ENCODE results near the gene LMAN1L.

The LMAN1L gene

GRCh38 chr15:74823324-74823723 lies 10.7 kb downstream of the LMAN1L start:
- H3K79me2 ChIP-seq = no peaks in the 10 kb centered on the region
- peaks cover 13% of the 10 kb centered on the region for H3K4me1 ChIP-seq
- H3K27ac ChIP-seq = no peak overlapping the region
- H3K9me3 ChIP-seq (ENCODE audit: control insufficient read depth, low read length) = no peaks in the 10 kb centered on the region
- H3K36me3 ChIP-seq (ENCODE audit: control insufficient read depth, insufficient read depth, low read length) = no peaks in the 10 kb centered on the region
- H2AFZ ChIP-seq = no peak overlapping the region
- no peak overlapping the region for H3K4me2 ChIP-seq (ENCODE audit: low read length)
- H3K4me3 ChIP-seq (ENCODE audit: low read depth, low read length) = no peak overlapping the region
- H3K27me3 ChIP-seq (ENCODE audit: control insufficient read depth, insufficient read depth, low read length) = no peaks in the 10 kb centered on the region
- TF ChIP-seq CTCF (IDR thresholded peaks at IDR 0.05) = no peak
- H3K9ac ChIP-seq = no peak overlapping the region

GRCh38 chr15:74824976-74825375 lies 12.3 kb downstream of the LMAN1L start:
- Histone ChIP-seq H3K79me2 (no peaks in the 10 kb centered on the region), H3K9ac (no peak overlapping the region), H3K4me3 (ENCODE audit: low read depth, low read length) (no peak overlapping the region), H3K9me3 (ENCODE audit: control insufficient read depth, low read length) (no peaks in the 10 kb centered on the region), H3K4me1 (peaks cover 6% of the 10 kb centered on the region), H3K27me3 (ENCODE audit: control insufficient read depth, insufficient read depth, low read length) (no peaks in the 10 kb centered on the region), H3K4me2 (ENCODE audit: low read length) (no peak overlapping the region), H3K27ac (no peak overlapping the region), H3K36me3 (ENCODE audit: control insufficient read depth, insufficient read depth, low read length) (no peaks in the 10 kb centered on the region), H2AFZ (no peak overlapping the region)
- no peak for TF ChIP-seq CTCF (IDR thresholded peaks at IDR 0.05)

- Histone ChIP-seq H2AFZ (peak overlapping the region; percentile 46), H3K36me3 (ENCODE audit: control insufficient read depth, insufficient read depth, low read length) (no peaks in the 10 kb centered on the region), H3K27me3 (ENCODE audit: control insufficient read depth, insufficient read depth, low read length) (no peaks in the 10 kb centered on the region), H3K9ac (no peak overlapping the region), H3K4me2 (ENCODE audit: low read length) (no peak overlapping the region), H3K4me3 (ENCODE audit: low read depth, low read length) (no peak overlapping the region), H3K9me3 (ENCODE audit: control insufficient read depth, low read length) (no peaks in the 10 kb centered on the region), H3K79me2 (no peaks in the 10 kb centered on the region), H3K4me1 (peaks cover 6% of the 10 kb centered on the region), H3K27ac (no peak overlapping the region)
- TF ChIP-seq CTCF (IDR thresholded peaks at IDR 0.05) = no peak
Observed at GRCh38 chr15:74825866-74826265, 13.2 kb downstream of the LMAN1L start.

GRCh38 chr15:74826364-74826819 lies 13.8 kb downstream of the LMAN1L start, which contains the start of gene CPLX3:
TSS of gene CPLX3 (plus strand) at chr15:74826627. CDS start at chr15:74826704, 77 bp downstream.
- no peak for TF ChIP-seq CTCF (IDR thresholded peaks at IDR 0.05)
- no peaks in the 10 kb centered on the region for H3K27me3 ChIP-seq (ENCODE audit: control insufficient read depth, insufficient read depth, low read length)

GRCh38 chr15:74826921-74827320 lies 14.3 kb downstream of the LMAN1L start:
- no peak overlapping the region for H2AFZ ChIP-seq
- no peaks in the 10 kb centered on the region for H3K36me3 ChIP-seq (ENCODE audit: control insufficient read depth, insufficient read depth, low read length)
- H3K9ac ChIP-seq = no peak overlapping the region
- no peaks in the 10 kb centered on the region for H3K27me3 ChIP-seq (ENCODE audit: control insufficient read depth, insufficient read depth, low read length)
- H3K79me2 ChIP-seq = no peaks in the 10 kb centered on the region
- H3K4me3 ChIP-seq (ENCODE audit: low read depth, low read length) = no peak overlapping the region
- TF ChIP-seq CTCF (IDR thresholded peaks at IDR 0.05) = no peak
- H3K4me2 ChIP-seq (ENCODE audit: low read length) = no peak overlapping the region
- H3K4me1 ChIP-seq = peaks cover 11% of the 10 kb centered on the region
- H3K27ac ChIP-seq = no peak overlapping the region
- H3K9me3 ChIP-seq (ENCODE audit: control insufficient read depth, low read length) = no peaks in the 10 kb centered on the region

More at GRCh38 chr15:74826364-74826819, 13.8 kb downstream of the LMAN1L start, which contains the start of gene CPLX3:
- Histone ChIP-seq H3K79me2 (no peaks in the 10 kb centered on the region), H3K9ac (no peak within 1 kb of the TSS), H3K27ac (no peak within 1 kb of the TSS), H3K9me3 (ENCODE audit: control insufficient read depth, low read length) (no peaks in the 10 kb centered on the region), H3K4me2 (ENCODE audit: low read length) (no peak within 1 kb of the TSS), H3K36me3 (ENCODE audit: control insufficient read depth, insufficient read depth, low read length) (no peaks in the 10 kb centered on the region), H2AFZ (peak within 1 kb of the TSS; percentile 46), H3K4me1 (peaks cover 7% of the 10 kb centered on the region), H3K4me3 (ENCODE audit: low read depth, low read length) (no peak within 1 kb of the TSS)
